ENCODE results near the gene PLA2G7.

PLA2G7 gene

GRCh38 chr6:46688117-46688965 lies 46.8 kb downstream of the PLA2G7 start:
- Mint-ChIP-seq H3K27me3 (no peaks in the 10 kb centered on the region), H3K4me3 (no peak overlapping the region), H3K9me3 (no peaks in the 10 kb centered on the region), H3K36me3 (ENCODE audit: low read depth) (no peaks in the 10 kb centered on the region), H3K4me1 (no peaks in the 10 kb centered on the region), H3K27ac (no peak overlapping the region)
- ATAC-seq (no peak), DNase-seq (no peak)

- Mint-ChIP-seq H3K4me1 (no peaks in the 10 kb centered on the region), H3K36me3 (ENCODE audit: low read depth) (no peaks in the 10 kb centered on the region), H3K4me3 (no peak within 1 kb of the TSS), H3K9me3 (no peaks in the 10 kb centered on the region), H3K27me3 (peaks cover 3% of the 10 kb centered on the region), H3K27ac (no peak within 1 kb of the TSS)
- DNase-seq: no peak
- ATAC-seq: no peak
Measured at GRCh38 chr6:46687619-46688097, 47.5 kb downstream of the PLA2G7 start, which contains the start of gene TDRD6. TSS of gene TDRD6 (plus strand) at chr6:46687885. CDS start at chr6:46688129, 244 bp downstream.

- DNase-seq: no peak
- no peak for ATAC-seq
Measured at GRCh38 chr6:46684771-46685170, 50.4 kb downstream of the PLA2G7 start.

GRCh38 chr6:46677314-46677654 lies 57.9 kb downstream of the PLA2G7 start:
- Mint-ChIP-seq H3K4me1 (no peaks in the 10 kb centered on the region), H3K27me3 (peaks cover 11% of the 10 kb centered on the region)
- ATAC-seq: no peak

More at GRCh38 chr6:46684771-46685170, 50.4 kb downstream of the PLA2G7 start:
- H3K36me3 Mint-ChIP-seq (ENCODE audit: low read depth): no peaks in the 10 kb centered on the region
- no peaks in the 10 kb centered on the region for H3K4me1 Mint-ChIP-seq
- no peak overlapping the region for H3K4me3 Mint-ChIP-seq
- H3K27me3 Mint-ChIP-seq: peaks cover 13% of the 10 kb centered on the region
- no peaks in the 10 kb centered on the region for H3K9me3 Mint-ChIP-seq
- no peak overlapping the region for H3K27ac Mint-ChIP-seq

GRCh38 chr6:46676604-46677313 lies 58.4 kb downstream of the PLA2G7 start:
- ATAC-seq: no peak
- Mint-ChIP-seq H3K27ac (no peak overlapping the region), H3K27me3 (peaks cover 5% of the 10 kb centered on the region), H3K36me3 (ENCODE audit: low read depth) (no peaks in the 10 kb centered on the region), H3K4me3 (no peak overlapping the region), H3K4me1 (no peaks in the 10 kb centered on the region), H3K9me3 (no peaks in the 10 kb centered on the region)
- DNase-seq: no peak

More at GRCh38 chr6:46677314-46677654, 57.9 kb downstream of the PLA2G7 start:
- Mint-ChIP-seq H3K4me3 (no peak overlapping the region), H3K27ac (no peak overlapping the region), H3K9me3 (no peaks in the 10 kb centered on the region), H3K36me3 (ENCODE audit: low read depth) (no peaks in the 10 kb centered on the region)
- no peak for DNase-seq

GRCh38 chr6:46674410-46674809 lies 60.8 kb downstream of the PLA2G7 start:
- Mint-ChIP-seq H3K27ac (no peak overlapping the region), H3K27me3 (no peaks in the 10 kb centered on the region)
- no peak for ATAC-seq

GRCh38 chr6:46667377-46667776 lies 67.8 kb downstream of the PLA2G7 start:
- no peaks in the 10 kb centered on the region for H3K9me3 Mint-ChIP-seq
- no peak for ATAC-seq
- H3K27me3 Mint-ChIP-seq: peaks cover 4% of the 10 kb centered on the region

More at GRCh38 chr6:46674410-46674809, 60.8 kb downstream of the PLA2G7 start:
- H3K36me3 Mint-ChIP-seq (ENCODE audit: low read depth): no peaks in the 10 kb centered on the region
- DNase-seq: no peak
- H3K4me3 Mint-ChIP-seq: no peak overlapping the region
- no peaks in the 10 kb centered on the region for H3K9me3 Mint-ChIP-seq
- H3K4me1 Mint-ChIP-seq: no peaks in the 10 kb centered on the region

GRCh38 chr6:46661483-46661882 lies 73.7 kb downstream of the PLA2G7 start:
- ATAC-seq: no peak

More at GRCh38 chr6:46667377-46667776, 67.8 kb downstream of the PLA2G7 start:
- no peaks in the 10 kb centered on the region for H3K36me3 Mint-ChIP-seq (ENCODE audit: low read depth)
- H3K27ac Mint-ChIP-seq: no peak overlapping the region
- H3K4me3 Mint-ChIP-seq: no peak overlapping the region
- no peak for DNase-seq
- H3K4me1 Mint-ChIP-seq: no peaks in the 10 kb centered on the region

GRCh38 chr6:46657642-46658041 lies 77.5 kb downstream of the PLA2G7 start:
- ATAC-seq: no peak
- Mint-ChIP-seq H3K36me3 (ENCODE audit: low read depth) (no peaks in the 10 kb centered on the region), H3K9me3 (no peaks in the 10 kb centered on the region), H3K4me1 (peaks cover 6% of the 10 kb centered on the region), H3K4me3 (no peak overlapping the region), H3K27ac (no peak overlapping the region), H3K27me3 (peaks cover 26% of the 10 kb centered on the region)
- no peak for DNase-seq

More at GRCh38 chr6:46661483-46661882, 73.7 kb downstream of the PLA2G7 start:
- Mint-ChIP-seq H3K4me1 (no peaks in the 10 kb centered on the region), H3K27me3 (peaks cover 4% of the 10 kb centered on the region), H3K27ac (no peak overlapping the region), H3K9me3 (no peaks in the 10 kb centered on the region), H3K36me3 (ENCODE audit: low read depth) (no peaks in the 10 kb centered on the region), H3K4me3 (no peak overlapping the region)
- DNase-seq: no peak

- no peak overlapping the region for H3K4me3 Mint-ChIP-seq
- no peak overlapping the region for H3K27ac Mint-ChIP-seq
- peaks cover 40% of the 10 kb centered on the region for H3K27me3 Mint-ChIP-seq
- DNase-seq (no peak), ATAC-seq (no peak)
- no peaks in the 10 kb centered on the region for H3K9me3 Mint-ChIP-seq
- peaks cover 13% of the 10 kb centered on the region for H3K4me1 Mint-ChIP-seq
- H3K36me3 Mint-ChIP-seq (ENCODE audit: low read depth): no peaks in the 10 kb centered on the region
Measured at GRCh38 chr6:46655803-46656202, 79.4 kb downstream of the PLA2G7 start.

Measured in activated naive CD8-positive, alpha-beta T cell treated with anti-CD3 and anti-CD28 coated beads, Interleukin-2, amount 50 U/mL, for 24 hours (primary cell).